H7 (cell line): ENCODE measurements around the gene ATRIP. TPM values are rescaled to one million over a fixed set of nuclear protein-coding genes. Genes with fewer than 3 reads are reported as not detected.

Experiments
- DNase-seq: peaks from one replicate; pipeline ENCODE4 v3.0.0; 2012
- H3K27me3 ChIP-seq: 2 replicates; pipeline ENCODE4 v1.6.0; 2011; ENCODE audit warnings: mild to moderate bottlenecking, low read length; ENCODE audit not compliant: control insufficient read depth, insufficient read depth
- H3K36me3 ChIP-seq: replicated peaks from 2 replicates; pipeline ENCODE4 v1.5.1; 2011; ENCODE audit warnings: low read length; ENCODE audit not compliant: control insufficient read depth, insufficient read depth
- H3K4me3 ChIP-seq: 2 replicates; pipeline ENCODE4 v1.5.1; 2011; ENCODE audit warnings: low read depth, mild to moderate bottlenecking, control low read depth, low read length, moderate library complexity; ENCODE audit not compliant: insufficient read depth
- total RNA-seq: library from RNA; depleted of rRNA; stranded (reverse); fragments of >200 nt; shearing (Covaris generic); gene quantifications from 2 replicates; pipeline ENCODE4 v1.2.3, GENCODE V29; 2014

ATRIP gene
- total RNA-seq, 1 experiment from 2014 or later = 18.5 TPM

DNA sequence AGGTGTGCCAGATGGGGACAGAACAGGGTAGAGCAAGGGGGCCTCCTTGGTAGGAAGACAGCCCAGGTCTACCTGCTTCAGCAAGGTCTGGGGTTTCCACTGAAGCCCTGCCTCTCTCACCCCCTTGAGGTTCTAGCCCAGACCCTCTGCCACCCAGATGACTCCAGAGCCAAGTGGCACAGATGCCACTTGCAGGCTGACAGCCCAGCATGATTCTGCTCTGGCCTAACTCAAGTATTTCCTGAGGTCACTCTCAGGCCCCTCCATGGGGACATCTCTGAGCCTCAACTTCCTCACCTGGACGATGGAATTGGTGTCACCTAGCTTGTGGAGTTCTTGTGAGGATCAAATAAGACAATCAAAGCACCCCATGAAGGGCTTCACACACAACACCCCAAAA is 40.6 kb upstream of the ATRIP start:
- Histone ChIP-seq H3K36me3 (peaks cover 50% of the 10 kb centered on the region), H3K27me3 (no peaks in the 10 kb centered on the region), H3K4me3 (no peak overlapping the region)
- DNase-seq = peak; percentile 21

DNA sequence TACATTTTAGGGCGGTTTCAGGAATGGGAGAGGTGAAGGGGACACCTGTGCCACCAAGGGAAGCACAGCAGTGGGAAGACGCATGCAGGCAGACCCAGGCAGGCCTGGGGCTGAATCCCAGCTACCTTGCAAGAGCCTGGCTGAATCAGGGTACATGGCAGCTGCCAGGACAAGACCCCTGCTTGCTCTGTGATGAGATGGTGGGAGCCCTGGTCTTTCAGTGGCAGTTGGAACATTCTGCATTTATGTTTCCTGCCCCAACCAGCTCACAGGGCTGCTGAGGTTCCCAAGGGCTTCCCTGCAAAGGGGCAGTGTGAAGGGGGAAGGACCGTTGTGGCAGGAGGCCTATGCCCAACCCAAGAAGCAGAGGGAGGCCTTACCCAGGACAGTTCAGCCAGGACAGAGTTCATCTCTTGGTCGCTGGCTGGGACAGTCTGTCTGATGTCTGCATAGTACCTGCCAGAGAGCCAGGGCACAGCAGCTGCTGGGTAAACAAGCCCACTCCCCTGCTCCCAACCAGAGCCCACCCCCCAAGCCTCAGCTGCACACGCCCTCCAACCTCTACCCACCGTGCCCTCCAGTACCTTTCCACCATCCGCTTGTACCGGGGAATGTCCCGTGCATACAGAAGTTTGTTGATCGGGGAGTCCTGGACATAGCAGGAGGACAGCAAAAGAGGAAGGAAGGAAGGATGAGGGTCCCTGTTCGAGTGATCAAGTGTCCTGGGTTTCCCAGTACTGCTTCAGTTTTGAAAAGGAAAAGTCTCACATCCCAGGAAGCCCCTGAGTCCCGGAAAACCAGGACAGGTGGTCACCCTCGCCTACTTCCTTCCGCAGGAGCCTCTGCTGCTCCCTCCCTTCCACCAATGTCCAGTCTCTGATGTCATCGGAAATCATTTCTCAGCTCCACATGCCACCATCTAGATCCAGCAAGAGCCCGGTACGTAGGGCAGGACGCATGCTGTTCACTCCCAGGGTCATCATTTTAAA is 39.8 kb upstream of the ATRIP start:
- no peaks in the 10 kb centered on the region for H3K27me3 ChIP-seq
- no peak overlapping the region for H3K4me3 ChIP-seq
- peak; percentile 32 for DNase-seq
- H3K36me3 ChIP-seq = peaks cover 57% of the 10 kb centered on the region

DNA sequence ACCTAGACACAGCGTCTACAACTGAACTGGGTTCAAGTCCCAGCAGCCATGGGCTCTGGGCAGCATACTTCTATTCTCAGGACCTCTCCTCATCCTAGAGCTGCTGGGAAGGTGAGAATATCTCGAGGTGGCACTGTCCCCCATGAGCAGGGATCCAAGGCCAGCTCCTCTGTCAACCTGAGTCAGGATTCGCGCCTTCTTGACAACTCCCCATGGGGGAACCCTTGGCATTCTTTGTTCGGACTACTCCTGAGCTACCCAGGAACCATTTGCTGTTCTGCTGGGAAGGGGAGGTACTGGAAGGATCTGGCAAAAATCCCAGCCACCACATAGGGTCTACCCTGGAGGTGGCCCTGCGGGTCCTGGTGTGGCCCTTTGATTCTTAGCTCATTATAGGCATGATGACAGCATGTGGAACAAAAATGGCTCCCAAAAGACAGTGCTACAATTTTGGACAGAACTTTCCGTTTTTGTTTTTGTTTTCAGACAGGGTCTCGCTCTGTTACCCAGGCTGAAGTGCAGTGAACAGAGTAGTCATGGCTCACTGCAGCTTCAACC is 38.9 kb upstream of the ATRIP start:
- DNase-seq = peak; percentile 35
- no peaks in the 10 kb centered on the region for H3K27me3 ChIP-seq
- peaks cover 64% of the 10 kb centered on the region for H3K36me3 ChIP-seq
- H3K4me3 ChIP-seq = no peak overlapping the region

DNA sequence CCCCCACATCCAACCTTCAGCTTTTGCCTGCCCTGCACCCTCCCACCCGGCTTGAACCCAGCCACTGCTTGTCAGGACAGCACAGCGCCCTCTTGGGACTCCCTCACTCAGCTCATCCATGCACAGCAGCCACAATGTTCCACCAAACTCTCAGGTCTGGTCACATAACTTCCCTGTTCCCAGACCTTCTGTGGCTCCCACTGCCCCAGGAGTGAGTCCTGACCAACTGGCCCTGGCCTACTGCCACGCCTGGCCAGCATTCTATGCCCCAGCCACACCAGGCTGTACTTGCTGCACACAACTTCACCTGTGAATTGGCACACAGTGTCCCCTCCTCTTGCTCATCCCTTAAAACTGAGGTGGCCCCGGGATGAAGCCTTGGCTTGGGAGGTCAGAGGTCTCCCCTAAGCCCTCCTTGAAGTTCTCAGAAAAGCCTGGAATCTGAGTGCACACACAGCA is 37.7 kb upstream of the ATRIP start:
- peaks cover 69% of the 10 kb centered on the region for H3K36me3 ChIP-seq
- no peaks in the 10 kb centered on the region for H3K27me3 ChIP-seq
- H3K4me3 ChIP-seq = no peak overlapping the region
- peak; percentile 71 for DNase-seq

DNA sequence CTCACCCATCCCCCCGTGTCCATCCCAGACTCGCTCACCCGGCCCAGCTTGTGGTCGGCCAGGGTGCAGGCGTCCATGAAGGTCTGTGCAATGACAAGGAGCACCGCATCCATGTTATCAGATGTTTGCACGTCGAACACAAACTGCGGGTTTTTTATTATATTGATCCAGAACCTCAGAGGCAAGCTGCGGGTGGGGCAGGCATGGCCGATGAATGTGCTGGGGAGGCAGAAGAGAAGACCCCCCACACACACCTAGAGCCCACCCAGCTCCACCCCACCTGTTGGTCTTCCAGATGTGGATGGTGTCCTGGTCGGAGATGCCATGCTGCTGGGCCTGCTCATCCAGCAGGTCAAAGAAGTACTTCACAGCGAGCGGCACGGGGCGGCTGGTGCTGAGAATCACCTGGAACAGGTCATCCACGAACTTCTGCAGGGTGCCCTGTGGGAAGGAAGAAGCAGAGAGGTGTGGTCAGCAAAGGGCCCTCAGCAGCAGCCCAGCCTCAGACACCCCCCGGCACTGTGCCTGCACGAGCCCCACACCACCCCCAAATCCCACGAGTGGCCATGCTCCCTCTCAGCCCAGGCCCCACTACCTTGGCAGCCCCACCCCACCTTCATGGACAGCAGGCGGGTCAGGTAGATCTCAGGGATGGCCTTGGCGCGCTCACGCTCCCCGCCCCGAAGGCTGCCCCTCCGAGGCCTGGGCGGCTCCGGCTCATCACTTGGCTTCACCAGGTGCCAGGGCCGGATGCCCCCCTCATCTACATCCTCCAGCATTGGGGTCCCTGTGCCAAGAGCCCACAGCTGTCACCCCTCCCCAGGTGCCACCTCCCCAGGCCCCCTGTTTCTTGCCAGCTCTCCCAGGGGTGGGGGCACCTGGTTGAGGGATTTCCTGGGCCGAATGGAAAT is 37.0 kb upstream of the ATRIP start:
- DNase-seq = peak; percentile 50
- H3K4me3 ChIP-seq = no peak overlapping the region
- H3K27me3 ChIP-seq = no peaks in the 10 kb centered on the region
- H3K36me3 ChIP-seq = peaks cover 69% of the 10 kb centered on the region

DNA sequence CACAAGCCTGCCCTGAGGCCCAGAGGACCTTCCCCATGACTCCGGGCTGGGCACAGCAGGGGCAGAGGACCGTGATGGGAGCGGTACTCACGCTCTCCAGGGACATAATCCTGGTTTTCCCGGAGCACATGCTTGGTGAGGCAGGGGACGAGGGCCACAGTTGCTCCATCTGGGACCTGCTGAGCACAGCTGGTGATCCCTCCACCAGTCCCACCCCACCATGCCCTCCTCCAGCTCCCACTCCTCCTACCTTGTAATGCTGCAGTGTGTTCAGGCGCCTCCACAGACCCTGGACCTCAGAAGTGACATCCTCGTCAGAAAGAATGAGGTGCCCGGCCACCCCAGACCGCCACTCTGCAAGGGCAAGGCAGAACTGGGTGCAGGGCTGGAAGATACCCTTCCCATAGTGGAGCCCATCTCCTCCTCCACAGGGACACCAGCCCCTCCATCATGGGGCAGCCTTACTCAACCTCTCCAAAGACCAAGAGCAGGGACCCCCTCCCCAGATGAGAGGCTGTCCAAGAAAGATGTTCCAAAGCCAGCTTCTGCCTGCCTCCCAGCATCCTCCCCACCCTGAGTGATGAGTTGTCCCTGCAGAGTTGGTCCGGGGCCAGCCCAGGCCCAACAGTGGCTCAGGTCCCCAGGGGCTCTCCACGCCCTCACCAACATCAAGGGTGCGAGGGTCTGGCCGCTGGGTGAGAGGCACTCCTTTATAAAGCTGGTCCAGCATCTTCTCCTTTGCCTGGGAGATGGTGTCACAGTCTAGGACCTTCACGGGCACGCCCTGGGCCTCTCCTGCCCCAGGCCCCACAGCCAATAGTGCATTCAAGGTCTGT is 36.1 kb upstream of the ATRIP start:
- Histone ChIP-seq H3K4me3 (no peak overlapping the region), H3K36me3 (peaks cover 76% of the 10 kb centered on the region), H3K27me3 (no peaks in the 10 kb centered on the region)
- peak; percentile 46 for DNase-seq

DNA sequence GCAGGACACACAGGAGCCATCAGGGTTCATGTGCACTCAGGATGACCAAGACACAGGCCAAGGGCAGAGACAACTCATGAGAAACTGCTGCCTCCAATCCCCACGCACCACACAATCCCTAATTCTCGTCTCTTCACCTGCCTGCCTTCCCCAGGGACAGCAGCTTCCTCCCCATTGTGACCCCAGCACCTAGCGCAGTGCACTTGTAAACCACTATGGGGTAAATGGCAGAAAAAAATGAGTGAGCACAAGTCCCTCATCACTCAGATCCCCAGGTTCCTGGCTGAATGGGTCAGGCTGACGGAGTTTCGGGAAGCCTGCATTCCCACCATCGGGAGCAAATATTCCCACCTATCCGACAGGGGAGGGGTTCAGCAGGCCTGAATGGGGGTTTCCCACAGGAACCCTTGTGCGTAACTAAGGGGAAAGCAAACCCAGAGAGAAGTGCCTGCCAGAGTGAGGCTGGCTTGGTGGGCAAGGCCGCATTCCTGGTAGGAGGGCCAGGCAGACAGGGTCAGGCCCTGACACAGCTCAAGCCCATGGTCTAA is 35.4 kb upstream of the ATRIP start:
- Histone ChIP-seq H3K4me3 (no peak overlapping the region), H3K27me3 (no peaks in the 10 kb centered on the region), H3K36me3 (peaks cover 77% of the 10 kb centered on the region)
- DNase-seq = peak; percentile 27

DNA sequence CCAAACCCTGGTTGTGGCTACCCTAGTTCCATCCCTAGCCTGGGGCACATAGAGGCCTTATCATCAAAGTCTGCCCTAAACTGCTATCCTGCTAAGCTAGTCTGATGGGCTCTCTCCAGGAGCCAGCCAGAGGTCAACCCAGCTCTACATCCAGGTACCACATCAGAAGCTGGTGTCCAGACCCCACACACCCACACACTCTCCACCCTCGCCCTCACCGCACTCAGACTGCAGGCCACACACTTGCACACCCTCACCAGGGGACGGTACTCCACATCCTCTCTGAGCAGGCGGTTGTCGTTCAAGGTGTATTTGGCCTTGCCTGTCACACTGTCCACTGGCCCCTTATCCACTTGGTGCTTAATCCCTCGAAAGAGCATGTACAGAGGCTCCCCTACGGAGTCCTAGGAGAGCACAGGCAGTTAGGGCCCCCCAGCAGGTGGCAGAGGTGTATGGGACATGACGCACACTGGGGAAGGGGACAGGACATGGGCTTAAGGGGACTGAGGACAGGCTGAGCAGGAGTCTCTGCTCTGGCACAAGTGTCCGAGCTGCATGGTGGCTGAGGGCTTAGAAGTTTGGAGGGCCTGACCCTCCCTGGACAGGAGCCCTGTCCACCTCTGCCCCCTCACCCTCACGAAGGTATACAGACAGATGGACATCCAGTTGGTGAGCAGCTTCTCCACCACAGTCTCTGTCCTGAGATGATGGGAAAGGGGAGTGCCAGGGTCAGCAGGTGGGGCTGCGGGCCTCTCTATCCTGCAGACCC is 34.7 kb upstream of the ATRIP start:
- Histone ChIP-seq H3K36me3 (peaks cover 73% of the 10 kb centered on the region), H3K27me3 (no peaks in the 10 kb centered on the region; the same call in 1 of the 2 replicates), H3K4me3 (no peak overlapping the region)
- peak; percentile 37 for DNase-seq

DNA sequence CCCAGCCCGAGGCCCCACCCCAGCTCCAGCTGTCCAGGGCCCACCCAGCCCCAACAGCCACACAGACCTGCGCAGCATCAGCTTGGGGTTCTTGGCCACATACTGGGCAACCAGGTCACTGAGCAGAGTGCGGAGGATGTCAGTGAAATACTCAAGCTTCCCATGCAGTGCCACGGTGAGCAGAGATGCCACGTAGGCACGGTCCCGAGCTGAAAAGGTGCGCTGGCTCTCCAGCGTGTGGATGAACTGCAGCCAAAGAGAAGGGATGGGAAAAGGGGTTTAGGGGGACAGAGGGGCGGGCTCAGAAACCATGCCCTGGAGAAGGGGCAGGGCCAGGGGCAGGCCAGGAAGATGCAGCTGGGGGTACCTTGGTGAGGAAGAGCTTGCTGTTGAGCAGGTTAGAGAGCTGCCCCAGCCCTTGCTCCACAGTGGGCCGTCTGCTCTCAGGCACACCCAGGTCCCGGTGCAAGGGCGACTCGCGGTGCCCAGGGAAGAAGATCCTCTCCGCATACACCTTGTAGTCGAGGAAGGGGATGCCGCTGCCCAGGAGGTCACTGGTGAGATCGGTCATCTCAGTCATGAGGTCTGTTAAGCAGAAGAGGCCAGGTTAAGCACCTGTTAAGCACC is 34.0 kb upstream of the ATRIP start:
- Histone ChIP-seq H3K27me3 (no peaks in the 10 kb centered on the region; the same call in 1 of the 2 replicates), H3K36me3 (peaks cover 71% of the 10 kb centered on the region), H3K4me3 (no peak overlapping the region)
- peak; percentile 39 for DNase-seq

DNA sequence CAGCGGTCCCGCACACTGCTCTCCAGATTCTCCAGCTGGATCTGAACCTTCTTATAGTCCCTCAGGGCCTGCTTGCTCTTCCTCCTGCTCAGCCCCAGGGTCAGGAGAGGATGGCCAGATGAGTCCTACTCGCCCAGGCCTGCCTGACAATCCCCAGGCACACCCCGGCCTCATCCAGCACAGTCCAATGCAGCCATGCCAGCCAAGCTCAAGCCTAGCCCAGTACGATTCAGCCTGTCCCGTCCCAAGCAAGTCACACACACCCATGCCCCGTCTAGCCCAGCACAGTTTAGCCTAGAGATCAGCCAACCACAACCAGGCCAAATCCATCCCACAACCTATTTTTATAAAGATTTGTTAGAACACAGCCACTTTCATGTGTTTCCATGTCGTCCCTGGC is 33.5 kb upstream of the ATRIP start:
- H3K4me3 ChIP-seq = no peak overlapping the region
- no peak for DNase-seq
- no peaks in the 10 kb centered on the region; the same call in 1 of the 2 replicates for H3K27me3 ChIP-seq
- H3K36me3 ChIP-seq = peaks cover 71% of the 10 kb centered on the region

DNA sequence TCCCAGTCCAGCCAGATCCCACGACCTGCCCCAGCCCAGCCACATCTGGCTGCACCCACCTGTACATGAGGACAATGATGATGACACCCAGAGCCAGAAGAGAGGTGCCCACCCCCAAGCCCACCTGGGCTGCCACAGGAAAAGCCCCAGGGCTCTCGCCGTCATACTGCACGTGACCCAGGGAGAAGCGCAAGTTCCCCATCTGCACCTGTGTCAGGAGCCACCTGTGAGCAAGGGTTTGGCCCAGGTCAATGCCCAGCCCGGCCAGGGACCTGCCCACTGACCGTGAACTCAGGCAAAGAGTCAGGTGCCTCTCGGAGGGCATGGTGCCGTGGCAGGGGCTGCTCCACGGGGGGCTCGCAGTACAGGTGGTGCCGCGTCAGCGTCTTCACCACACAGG is 32.9 kb upstream of the ATRIP start:
- no peaks in the 10 kb centered on the region; the same call in 1 of the 2 replicates for H3K27me3 ChIP-seq
- H3K36me3 ChIP-seq = peaks cover 69% of the 10 kb centered on the region
- no peak for DNase-seq
- no peak overlapping the region for H3K4me3 ChIP-seq

DNA sequence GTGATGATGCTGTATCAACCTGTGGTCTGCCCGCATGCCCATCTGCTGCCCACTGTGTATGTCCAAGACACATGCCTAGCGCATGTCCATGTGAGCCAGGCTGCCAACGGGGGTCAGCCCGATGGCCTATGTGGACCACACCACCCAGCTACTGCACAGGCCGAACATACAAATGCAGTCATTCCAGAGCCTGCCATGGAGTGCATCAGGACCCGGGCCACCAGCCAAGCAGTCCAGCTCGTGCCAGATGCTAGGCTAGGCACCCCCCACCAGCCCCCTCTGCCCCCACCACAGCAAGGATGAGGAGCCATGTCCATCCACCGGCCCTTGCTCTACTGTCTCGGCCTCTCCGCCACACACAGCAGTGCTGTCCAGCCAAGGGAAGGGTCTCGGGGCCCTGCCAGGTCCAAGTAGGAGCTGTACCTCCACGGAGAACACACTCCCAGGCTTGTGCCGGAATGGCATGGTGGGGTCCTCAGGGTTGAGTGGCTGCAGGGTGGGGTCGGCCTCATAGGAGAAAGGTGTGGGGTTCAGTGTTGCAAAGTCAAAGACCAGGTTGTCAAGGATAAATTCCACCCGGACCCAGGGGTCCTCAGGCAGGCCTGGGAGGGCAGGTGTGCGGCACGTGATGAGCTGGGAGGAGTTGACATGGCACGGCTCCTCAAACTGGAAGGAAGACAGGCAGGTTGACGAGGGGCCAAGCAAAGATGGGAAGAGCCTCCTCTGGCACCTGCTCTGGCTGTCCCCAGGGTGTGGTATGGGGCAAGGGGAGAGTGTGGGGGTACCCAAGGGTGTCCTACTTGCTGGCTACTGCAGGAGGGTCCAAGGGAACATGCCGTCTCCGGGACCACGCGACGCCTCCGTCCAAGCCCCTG is 31.9 kb upstream of the ATRIP start:
- H3K4me3 ChIP-seq = no peak overlapping the region
- peaks cover 64% of the 10 kb centered on the region for H3K36me3 ChIP-seq
- no peak for DNase-seq
- no peaks in the 10 kb centered on the region; the same call in 1 of the 2 replicates for H3K27me3 ChIP-seq
